Inflammatory macrophage treated with lipopolysaccharide for 1 hour (primary cell): ENCODE results near the gene CHST12.
"Not testable (repeated sequence)": the region's sequence is repeated elsewhere in the genome, so short reads cannot be mapped to it uniquely, and the experiment has no call there.

Experiments
- DNase-seq, 2 donors: peaks; one replicate each; pipeline ENCODE4 v3.0.0-alpha.2; 2020 to 2022

Gene CHST12

DNA sequence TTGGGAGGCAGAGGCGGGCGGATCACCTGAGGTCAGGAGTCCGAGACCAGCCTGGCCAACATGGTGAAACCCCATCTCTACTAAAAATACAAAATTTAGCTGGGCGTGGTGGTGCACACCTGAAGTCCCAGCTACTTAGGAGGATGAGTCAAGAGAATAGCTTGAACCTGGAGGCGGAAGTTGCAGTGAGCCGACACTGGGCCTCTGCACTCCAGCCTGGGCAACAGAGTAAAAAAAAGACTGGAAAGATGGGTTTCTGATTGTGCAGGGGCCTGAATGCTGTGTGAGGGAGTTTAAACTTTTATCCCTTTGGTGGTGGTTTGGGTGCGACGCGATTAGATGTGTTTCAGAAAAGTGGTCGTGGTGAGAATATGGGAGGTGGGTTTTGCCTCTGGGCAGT lies 1.8 kb downstream of the CHST12 start:
- DNase-seq, result no peak

DNA sequence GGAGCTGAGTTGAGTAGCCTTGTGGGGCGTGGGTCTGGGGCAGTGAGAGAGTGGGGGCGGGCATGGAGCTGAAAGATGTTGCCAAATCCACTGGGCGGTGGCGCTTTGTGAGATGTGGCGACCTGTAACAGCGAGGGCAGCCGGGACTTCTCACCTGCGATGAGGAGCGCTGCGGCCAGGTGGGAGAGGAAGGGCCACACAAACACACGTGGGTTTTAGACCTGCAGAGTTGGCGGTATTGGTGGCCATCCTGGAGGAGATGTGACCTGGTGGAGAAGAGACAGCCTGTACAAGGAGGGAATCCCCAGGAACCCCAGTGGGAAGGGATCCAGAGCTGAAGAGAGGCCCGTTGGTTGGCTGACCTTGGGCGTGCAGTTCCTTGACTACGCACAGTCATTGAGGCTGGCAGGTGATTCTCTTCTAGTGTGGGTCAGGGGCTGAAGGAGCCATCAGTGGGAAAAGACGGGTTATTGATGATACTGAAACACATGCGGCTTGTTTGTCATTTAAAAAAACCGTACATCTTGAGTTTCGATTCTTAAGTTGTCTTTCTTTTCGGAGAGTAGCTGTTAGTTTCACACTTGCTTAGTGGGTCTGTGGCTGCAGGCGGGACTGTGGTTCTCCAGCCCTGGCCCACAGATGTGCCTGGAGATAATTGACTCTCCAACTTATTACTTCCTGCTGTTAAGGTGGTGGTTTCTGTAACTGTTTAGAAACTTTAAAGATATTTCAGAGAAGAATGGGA lies 2.4 kb downstream of the CHST12 start:
- DNase-seq, result no peak

DNA sequence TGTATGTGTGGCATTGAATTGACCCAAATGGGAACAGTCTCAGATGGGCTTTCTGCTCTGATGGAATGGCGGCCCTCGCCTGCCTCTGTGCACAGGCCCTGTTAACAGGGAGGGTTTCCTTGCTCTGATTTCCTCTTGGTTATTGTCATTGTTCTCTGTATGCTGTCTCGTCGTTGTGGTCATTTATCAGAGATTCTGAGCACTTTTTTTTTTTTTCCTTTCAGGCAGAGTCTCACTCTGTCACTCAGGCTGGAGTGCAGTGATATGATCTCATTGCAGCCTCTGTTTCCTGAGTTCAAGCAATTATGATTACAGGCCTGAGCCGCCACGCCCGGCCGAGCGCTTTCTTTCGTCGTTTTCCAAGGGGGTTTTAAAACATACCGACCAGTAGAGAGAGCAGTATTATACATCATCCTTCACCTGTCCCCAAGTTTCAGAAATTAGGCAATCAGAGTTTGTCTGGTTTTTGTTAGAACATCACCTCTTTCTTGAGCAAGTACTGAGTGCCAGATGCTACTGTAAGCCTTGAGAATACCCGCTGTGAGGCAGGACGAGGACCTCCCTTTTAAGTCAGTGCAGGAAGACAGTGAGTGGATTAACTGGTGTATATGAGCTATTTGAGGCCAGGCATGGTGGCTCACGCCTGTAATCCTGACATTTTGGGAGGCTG lies 6.5 kb downstream of the CHST12 start:
- no peak for DNase-seq

DNA sequence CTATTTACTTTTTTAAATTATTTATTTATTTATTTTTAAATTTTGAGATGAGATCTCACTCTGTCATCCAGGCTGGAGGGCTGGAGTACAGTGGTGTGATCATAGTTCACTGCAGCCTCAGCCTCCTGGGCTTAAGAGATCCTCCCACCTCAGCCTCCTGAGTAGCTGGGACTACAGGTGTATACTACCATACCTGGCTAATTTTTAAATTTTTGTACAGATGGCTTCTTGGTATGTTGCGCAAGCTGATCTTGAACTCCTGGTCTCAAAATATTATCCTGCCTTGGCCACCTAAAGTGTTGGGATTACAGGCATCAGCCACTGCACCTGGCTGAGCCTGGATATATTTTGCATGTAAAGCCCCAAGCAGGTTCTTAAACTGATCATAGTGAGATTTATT lies 7.6 kb downstream of the CHST12 start:
- no peak for DNase-seq

DNA sequence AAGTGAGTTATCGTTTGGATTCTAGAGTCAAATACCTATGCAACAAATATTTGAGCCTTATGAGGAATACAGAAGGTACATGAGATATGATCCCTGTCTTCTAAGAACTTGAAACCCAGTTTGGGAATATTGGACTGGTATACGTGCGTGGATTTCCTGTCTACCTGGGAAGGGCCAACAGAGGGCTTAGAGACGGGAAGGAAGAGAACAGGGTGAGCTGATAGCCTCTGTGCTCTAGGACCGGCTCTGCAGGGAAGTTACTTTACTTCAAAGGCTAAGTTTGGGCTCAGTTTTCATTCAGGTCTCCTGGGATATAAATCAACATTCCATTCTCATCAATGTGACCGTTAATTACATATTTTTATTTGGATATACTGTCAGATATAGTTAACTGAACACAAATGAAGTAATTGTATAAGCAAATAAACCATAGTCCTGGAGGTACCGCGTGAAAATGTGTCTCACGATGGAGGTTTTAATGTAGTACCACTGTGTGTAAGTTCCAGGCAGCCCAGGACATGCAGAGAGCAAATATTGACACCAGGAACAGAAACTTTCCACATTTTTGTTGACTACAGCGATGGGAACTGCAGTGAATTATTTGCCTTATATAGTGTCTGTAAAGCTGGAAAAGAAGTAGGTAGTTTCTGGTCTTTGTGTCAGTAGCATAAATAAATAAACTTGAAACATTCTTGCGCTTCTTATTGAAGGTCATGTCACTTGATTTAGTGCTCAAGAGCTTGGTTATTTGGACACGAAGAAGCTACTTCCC lies 8.6 kb downstream of the CHST12 start:
- DNase-seq, result no peak

DNA sequence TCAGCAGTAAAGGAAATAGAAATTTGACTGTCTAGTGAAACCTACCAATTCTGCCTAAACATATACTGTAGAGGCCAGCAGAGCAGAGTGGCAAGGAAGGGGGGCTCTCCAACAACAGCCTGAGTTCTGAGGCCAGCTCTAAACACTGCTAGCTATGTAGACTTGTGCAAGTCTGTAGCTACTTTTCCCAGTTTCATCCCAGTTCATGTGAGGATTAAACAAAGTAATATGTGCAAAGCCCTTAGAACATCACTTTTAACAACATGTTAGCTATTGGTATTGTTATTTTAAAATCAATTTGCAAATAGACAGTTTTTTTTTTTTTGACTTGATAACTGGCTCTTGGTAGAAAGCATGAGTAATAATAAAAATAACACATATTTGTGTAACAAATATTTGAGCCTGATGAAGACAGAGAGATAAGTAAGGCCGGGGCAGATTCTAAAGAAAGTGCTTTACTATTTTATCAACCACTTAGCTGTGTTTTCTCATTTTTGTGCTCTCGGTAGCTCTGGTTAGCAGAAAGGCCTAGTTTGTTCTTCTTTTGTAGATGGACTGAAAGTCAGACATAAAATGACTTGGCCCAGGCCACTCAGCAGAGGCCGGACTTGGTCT lies 9.3 kb downstream of the CHST12 start:
- DNase-seq, result no peak

DNA sequence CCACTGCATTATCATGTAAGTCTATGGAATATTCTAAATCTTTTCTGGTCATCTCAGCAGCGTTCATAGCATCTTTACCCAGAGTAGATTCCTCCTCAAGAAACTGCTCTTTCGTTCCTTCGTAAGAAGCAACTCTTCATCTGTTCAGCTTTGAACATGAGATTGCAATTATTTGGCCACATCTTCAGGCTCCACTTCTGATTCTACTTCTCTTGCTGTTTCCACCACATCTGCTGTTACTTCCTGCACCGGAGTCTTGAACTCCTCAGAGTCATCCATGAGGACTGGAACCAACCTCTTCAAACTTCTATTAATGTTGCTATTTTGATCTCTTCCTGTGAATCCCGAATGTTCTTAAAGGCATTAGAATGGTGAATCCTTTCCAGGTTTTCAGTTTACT lies 12.7 kb downstream of the CHST12 start:
- no peak for DNase-seq

DNA sequence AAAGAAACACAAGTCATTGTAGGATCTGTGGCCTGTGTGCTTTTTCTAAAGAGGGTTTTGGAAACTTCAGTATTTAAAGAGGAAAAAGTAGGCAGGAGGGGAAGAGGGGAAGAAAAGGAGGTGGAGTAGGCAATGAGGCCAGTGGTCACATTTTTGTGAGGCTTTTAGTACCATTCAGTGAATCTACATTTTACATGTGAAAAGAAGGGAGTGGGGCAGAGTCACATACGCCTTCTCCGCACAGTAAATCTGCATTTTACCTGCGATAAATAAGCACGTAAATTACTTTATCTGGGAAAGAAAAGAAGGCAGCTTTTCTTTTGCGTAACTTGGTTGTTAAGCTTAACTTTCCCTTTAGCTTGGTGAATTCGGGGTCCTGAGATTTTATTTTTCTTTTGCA lies 13.2 kb downstream of the CHST12 start:
- DNase-seq, result no peak

DNA sequence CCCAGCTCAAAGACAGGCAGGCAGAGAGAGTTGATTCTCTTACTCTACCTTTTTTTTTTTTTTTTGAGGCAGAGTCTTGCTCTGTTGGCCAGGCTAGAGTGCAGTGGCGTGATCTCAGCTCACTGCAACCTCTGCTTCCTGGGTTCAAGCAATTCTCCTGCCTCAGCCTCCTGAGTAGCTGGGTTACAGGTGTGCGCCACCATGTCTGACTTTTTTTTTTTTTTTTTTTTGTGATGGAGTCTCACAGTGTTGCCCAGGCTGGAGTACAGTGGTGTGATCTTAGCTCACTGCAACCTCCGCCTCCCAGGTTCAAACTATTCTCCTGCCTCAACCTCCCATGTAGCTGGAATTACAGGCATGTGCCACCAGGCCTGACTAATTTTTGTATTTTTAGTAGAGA lies 13.8 kb downstream of the CHST12 start:
- not testable (repeated sequence) for DNase-seq

DNA sequence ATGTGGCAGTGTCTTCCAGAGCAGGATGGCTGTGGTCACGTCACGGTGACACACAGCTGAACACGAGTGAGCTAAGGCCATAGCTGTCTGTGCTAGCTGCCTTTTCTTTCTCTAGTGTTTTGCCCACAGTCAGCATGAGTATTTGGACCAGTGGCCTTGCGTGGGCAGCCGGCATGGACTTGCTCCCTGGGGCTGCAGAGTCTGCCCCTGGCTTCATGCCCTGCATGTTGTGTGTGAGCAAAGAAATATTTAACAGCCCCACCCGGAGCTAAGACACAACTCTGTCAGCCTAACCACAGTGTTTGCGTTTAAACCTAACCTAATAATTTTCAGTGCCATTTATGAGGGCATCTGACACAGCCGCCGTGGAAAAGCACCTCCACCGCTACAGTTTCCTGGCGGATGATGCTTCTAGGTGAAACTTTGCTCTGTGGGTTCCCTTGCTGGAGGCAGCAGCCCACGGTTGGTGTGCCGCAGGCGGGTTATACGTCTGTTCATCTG lies 14.6 kb downstream of the CHST12 start:
- DNase-seq, result no peak

DNA sequence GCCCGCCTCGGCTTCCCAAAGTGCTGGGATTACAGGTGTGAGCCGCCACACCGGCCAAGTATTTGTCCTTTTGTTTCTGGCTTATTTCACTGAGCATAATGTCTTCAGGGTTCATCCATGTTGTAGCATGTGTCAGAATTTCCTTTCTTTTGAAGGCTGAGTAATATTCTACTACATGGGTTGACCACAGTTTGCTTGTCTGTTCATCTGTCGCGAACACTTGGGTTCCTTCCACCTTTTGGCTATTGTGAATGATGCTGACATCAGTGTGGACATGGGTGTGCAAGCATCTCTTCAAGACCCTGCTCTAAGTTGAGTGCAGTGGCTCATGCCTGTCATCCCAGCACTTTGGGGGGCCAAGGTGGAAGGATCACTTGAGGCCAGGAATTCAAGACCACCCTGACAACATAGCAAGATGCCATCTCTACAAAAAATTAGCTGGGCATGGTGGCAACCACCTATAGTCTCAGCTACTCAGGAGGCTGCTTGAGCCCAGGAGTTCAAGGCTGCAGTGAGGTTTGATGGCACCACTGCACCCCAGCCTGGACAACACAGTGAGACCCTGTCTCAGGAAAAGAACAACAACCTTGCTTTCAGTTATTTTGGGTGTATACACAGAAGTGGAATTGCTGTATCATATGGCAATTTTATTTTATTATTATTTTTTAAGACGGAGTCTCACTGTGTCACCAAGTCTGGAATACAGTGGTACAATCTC lies 17.0 kb downstream of the CHST12 start:
- no peak for DNase-seq

DNA sequence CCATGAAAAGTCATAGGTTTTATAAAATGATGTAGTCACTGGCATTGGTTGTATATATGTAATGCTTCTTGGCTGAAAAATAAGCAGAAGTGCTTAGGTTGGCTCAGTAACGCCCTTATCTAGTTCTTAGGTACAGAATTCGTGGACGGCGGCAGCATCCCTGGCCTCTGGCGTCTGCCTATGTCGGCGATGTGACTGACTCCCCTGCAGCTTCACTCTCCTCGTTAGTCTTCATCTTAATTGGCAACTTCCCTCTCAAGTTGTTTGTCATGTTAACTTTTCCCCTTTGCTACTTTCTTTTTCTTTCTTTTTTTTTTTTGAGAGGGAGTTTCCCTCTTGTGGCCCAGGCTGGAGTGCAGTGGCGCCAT lies 18.5 kb downstream of the CHST12 start:
- DNase-seq, result no peak

DNA sequence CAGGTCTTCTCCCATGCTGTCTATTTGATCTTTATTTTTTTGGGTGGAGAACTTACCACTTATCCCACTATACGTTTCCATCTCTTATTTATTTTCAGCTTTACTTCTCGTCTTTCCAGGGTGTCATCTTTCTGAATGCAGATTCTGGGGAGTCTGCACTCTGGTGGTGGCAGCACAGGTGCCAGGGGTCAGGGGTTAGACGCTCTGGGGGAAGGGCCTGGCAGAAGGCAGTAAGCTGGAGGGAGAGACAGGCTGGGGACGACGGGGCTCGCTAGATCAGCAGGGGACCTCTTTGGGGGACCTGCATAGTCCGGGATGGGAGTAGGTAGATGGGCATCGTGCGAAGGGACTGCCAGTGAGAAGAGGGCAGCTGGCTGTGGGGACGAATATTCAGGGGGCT lies 22.3 kb downstream of the CHST12 start:
- no peak for DNase-seq

DNA sequence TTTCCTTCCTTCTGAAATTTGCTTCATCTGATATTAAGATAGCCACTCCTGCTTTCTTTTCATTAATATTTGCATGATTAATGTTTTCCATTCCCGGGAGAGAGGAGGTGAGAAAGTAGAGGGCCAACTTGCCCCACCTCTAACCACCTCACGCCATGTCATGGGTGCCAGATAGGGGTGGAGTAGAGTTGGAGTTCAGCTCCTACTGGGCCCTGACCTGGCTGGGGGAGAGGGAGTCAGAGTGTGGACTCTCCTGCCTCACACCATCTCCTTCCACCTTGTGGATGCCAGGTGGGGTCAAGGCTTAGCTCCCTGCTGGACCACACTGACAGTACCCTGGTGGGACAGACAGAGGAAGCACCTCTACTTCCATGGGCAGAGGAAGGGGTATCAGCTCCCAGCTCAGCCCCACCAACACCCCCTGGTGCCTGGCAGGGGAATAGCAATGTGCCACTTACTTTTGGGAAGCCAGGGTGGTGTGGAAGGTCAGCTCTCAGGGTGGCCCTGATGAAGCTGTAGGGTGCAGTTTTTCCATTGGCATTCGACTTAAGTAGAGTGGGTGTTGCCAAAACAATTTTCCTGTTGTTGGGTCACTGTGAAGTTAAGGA lies 28.0 kb downstream of the CHST12 start:
- no peak for DNase-seq

DNA sequence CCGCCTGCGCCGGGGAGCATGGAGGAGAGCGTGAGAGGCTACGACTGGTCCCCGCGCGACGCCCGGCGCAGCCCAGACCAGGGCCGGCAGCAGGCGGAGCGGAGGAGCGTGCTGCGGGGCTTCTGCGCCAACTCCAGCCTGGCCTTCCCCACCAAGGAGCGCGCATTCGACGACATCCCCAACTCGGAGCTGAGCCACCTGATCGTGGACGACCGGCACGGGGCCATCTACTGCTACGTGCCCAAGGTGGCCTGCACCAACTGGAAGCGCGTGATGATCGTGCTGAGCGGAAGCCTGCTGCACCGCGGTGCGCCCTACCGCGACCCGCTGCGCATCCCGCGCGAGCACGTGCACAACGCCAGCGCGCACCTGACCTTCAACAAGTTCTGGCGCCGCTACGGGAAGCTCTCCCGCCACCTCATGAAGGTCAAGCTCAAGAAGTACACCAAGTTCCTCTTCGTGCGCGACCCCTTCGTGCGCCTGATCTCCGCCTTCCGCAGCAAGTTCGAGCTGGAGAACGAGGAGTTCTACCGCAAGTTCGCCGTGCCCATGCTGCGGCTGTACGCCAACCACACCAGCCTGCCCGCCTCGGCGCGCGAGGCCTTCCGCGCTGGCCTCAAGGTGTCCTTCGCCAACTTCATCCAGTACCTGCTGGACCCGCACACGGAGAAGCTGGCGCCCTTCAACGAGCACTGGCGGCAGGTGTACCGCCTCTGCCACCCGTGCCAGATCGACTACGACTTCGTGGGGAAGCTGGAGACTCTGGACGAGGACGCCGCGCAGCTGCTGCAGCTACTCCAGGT lies 29.7 kb downstream of the CHST12 start:
- no peak for DNase-seq

DNA sequence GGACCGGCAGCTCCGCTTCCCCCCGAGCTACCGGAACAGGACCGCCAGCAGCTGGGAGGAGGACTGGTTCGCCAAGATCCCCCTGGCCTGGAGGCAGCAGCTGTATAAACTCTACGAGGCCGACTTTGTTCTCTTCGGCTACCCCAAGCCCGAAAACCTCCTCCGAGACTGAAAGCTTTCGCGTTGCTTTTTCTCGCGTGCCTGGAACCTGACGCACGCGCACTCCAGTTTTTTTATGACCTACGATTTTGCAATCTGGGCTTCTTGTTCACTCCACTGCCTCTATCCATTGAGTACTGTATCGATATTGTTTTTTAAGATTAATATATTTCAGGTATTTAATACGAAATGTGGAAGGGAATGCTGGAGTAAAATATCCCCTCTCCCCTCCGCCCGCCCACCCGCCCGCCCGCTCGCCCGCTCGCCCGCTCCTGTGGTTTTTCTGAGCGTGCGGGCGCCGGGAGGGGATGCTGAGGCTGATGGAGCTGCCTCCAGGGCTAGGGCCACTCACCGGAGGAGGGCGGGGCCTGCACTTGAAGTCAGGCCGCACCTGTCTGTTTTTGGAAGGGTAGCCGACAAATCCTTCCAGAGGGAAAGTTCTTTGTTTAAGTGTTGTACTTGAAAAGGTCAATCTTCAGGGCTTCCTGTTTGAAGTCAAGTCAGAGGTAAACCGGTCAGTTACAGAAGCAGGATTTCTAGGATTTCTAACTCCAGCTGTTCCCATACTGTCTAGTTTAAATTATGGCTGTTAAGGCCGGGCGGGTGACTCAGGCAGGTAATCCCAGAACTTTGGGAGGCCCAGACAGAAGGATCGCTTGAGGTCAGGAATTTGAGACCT lies 30.5 kb downstream of the CHST12 start:
- no peak for DNase-seq

DNA sequence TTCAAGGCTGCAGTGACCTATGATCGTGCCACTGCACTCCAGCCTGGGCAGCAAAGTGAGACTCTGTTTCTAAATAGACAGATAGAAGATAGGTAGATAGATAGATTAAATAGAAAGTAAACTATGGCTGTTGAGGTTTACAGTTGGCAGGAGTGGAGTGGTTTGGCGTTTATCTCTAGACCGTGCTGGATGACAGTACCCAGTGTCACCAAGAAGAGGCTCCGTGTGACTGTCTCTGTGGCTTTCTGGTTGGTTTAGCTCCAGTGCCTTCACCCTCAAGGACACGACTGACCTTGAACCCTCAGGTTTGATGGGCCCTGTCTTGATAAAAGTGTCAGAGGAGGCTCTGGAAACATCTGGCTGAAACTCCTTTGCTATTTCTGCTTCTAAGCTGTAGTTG lies 31.7 kb downstream of the CHST12 start:
- DNase-seq, result no peak

DNA sequence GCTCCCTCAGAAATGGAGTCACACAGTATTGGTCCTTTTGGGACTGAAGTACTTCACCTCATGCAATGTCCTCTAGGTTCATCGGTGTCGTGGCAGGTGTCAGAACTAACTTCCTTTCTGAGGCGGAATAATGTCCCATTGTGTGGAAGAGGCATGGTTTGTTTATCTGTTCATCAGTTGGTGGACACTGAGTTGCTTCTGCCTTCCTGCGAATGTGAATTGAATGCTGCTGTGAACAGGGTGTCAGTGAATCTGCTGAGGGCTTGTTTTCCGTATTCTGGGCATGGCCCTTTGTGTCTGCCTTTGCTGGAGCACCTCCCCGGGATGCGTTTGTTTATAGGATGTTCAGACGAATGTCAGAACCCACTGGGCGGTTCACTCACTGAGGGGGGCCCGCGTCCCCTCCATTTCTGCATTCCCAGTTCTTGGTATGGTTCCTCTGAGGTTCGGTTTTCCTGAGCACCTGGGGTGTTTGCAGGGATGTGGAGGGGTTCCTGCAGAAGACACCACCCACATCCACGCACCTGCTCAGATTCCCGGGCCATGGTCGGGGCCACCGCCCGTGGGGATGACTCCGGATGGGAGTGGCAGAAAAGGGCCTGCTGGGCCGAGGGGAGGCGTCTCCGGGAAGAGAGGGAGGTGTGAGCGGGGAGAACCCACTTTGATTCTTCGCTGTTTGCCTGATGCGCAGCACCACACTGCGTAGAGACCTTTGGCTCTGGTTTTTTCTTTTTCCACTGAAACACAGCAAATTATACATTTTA lies 33.1 kb downstream of the CHST12 start:
- no peak for DNase-seq

DNA sequence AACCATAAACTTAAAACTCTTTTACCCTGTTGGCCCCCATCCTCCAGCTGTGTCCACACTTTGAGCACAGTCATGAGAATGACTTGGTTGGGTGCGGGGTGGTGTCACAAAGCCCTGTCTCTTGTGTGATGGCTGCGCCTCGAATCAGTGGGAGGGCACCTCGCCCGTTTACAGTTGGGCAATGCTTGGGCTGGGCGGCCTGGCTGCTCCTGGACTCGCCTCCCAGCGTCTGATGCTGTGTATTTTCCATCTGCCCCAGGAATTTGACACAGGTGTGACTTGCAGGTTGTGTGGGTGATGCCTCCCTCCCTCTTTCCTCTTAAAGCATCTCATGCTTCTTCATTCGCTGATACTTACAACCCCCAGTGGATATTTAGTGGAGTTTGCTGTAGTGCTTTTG lies 33.7 kb downstream of the CHST12 start:
- no peak for DNase-seq
